Immature natural killer cell (primary cell): ENCODE data around the gene KCNJ16. TPM values are rescaled to one million over a fixed set of nuclear protein-coding genes. Genes with fewer than 3 reads are reported as not detected.

Experiments used
- DNase-seq, 3 donors: peaks; one replicate each; pipeline ENCODE4 v3.0.0; 2022; ENCODE audit warnings: mixed read lengths in 1 of 3
- H3K27ac Mint-ChIP-seq, 6 donors: one replicate each; pipeline ENCODE4 v1.8.0; 2020; ENCODE audit warnings: mixed read lengths in 6 of 6, mild to moderate bottlenecking in 5 of 6, inconsistent platforms in 4 of 6, moderate library complexity in 3 of 6
- H3K27me3 Mint-ChIP-seq, 3 donors: one replicate each; pipeline ENCODE4 v1.8.0; 2020 to 2021; ENCODE audit warnings: low read depth in 3 of 3, mild to moderate bottlenecking in 3 of 3, mixed read lengths in 3 of 3, moderate library complexity in 3 of 3, inconsistent platforms in 1 of 3
- H3K36me3 Mint-ChIP-seq, 3 donors: one replicate each; pipeline ENCODE4 v1.8.0; 2020; ENCODE audit warnings: mixed read lengths in 3 of 3, inconsistent platforms in 2 of 3, mild to moderate bottlenecking in 2 of 3
- H3K4me1 Mint-ChIP-seq, 2 donors: one replicate each; pipeline ENCODE4 v1.8.0; 2020; ENCODE audit warnings: inconsistent platforms in 2 of 2, mild to moderate bottlenecking in 2 of 2, mixed read lengths in 2 of 2, moderate library complexity in 1 of 2
- H3K4me3 Mint-ChIP-seq, 5 donors: one replicate each; pipeline ENCODE4 v1.8.0; 2020; ENCODE audit warnings: mild to moderate bottlenecking in 5 of 5, mixed read lengths in 5 of 5, inconsistent platforms in 3 of 5, moderate library complexity in 3 of 5
- H3K9me3 Mint-ChIP-seq, 6 donors: one replicate each; pipeline ENCODE4 v1.8.0; 2020; ENCODE audit warnings: mild to moderate bottlenecking in 6 of 6, mixed read lengths in 6 of 6, inconsistent platforms in 4 of 6, moderate library complexity in 3 of 6
- polyA plus RNA-seq, 3 donors: library from polyadenylated mRNA; unstranded; fragments of 300-500 nt; fragmentation: Illumina TruSeq; gene quantifications; one replicate each; pipeline ENCODE4 v1.2.3, GENCODE V29; 2021

Gene KCNJ16
- polyA plus RNA-seq, 3 donors from 2014 or later = not detected

- no peak for DNase-seq
- Mint-ChIP-seq H3K36me3 (no peaks in the 10 kb centered on the region), H3K27ac (no peak overlapping the region), H3K4me3 (no peak overlapping the region), H3K4me1 (no peaks in the 10 kb centered on the region), H3K9me3 (peaks cover 0 to 6% (median 0%) of the 10 kb centered on the region in 6 donors), H3K27me3 (peaks cover 2% of the 10 kb centered on the region in 3 donors)
Observed at GRCh38 chr17:70110443-70110880, 35.4 kb downstream of the KCNJ16 start.

DNA sequence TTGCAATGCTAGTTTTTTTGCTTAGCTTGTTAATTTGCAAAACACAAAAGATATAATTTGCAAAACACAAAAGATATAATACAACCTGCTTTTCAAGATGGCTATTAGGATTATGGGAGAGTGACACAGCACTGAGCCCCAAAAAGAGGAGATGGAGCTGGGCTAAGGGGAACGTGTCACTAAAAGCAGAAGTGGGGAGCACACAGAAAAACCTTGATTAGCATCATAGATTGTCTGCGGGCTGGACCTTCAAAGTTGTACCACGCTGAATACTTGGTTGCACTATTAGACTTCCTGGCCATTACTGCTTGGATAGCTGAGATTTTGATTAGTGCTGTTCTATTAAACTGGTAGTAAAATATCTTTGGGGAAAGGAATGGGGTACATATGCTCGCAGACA is 36.2 kb downstream of the KCNJ16 start:
- Mint-ChIP-seq H3K27me3 (peaks cover 2% of the 10 kb centered on the region in 3 donors), H3K27ac (no peak overlapping the region), H3K9me3 (peaks cover 0 to 6% (median 0%) of the 10 kb centered on the region in 6 donors), H3K4me1 (no peaks in the 10 kb centered on the region), H3K36me3 (no peaks in the 10 kb centered on the region), H3K4me3 (no peak overlapping the region)
- no peak for DNase-seq

DNA sequence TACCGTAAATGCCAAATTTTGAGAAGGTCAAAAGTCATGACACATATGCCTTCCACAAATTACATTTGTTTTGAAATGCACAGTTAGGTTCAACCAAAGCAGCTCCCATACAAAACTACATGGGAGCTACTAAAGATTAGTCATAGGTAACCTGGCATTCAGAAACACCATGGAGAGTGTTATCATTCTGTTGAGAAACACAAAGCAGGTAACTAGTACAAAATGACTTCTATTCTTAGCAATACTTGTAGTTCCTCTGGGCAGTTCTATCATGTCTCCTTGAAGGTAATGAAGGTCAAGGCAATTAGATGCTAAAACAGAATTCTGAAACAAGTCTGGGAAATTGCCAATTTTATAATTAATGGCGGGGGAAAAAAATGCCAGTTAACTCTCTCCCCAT is 39.4 kb downstream of the KCNJ16 start:
- Mint-ChIP-seq H3K4me1 (no peaks in the 10 kb centered on the region), H3K9me3 (peaks cover 0 to 6% (median under 1%) of the 10 kb centered on the region in 6 donors), H3K27me3 (peaks cover 2% of the 10 kb centered on the region in 3 donors), H3K27ac (no peak overlapping the region), H3K36me3 (no peaks in the 10 kb centered on the region), H3K4me3 (no peak overlapping the region)
- DNase-seq = no peak

- peaks cover 0 to 10% (median 4%) of the 10 kb centered on the region in 6 donors for H3K9me3 Mint-ChIP-seq
- H3K36me3 Mint-ChIP-seq = no peaks in the 10 kb centered on the region
- H3K4me3 Mint-ChIP-seq = no peak overlapping the region
- no peak for DNase-seq
- peaks cover 2% of the 10 kb centered on the region in 3 donors for H3K27me3 Mint-ChIP-seq
- no peaks in the 10 kb centered on the region for H3K4me1 Mint-ChIP-seq
- H3K27ac Mint-ChIP-seq = no peak overlapping the region
Observed at GRCh38 chr17:70115126-70115525, 40.1 kb downstream of the KCNJ16 start.

DNA sequence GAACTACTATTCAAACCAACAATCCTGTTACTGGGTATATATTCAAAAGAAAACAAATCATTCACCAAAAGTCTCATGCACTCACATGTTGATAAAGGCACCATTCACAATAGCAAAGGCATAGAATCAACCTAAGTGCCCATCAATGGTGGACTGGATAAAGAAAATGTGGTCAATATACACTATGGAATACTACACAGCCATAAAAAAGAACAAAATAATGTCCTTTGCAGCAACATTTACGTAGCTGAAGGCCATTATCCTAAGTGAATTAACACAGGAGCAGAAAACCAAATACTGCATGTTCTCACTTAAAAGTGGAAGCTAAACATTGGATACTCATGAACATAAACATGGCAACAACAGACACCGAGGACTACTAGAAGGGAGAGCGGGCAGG is 41.9 kb downstream of the KCNJ16 start:
- Mint-ChIP-seq H3K9me3 (peaks cover 0 to 13% (median 6%) of the 10 kb centered on the region in 6 donors), H3K4me3 (no peak overlapping the region), H3K27ac (no peak overlapping the region), H3K4me1 (no peaks in the 10 kb centered on the region), H3K27me3 (peaks cover 0 to 5% (median 2%) of the 10 kb centered on the region in 3 donors), H3K36me3 (no peaks in the 10 kb centered on the region)
- no peak for DNase-seq

- Mint-ChIP-seq H3K9me3 (peaks cover 0 to 11% (median 6%) of the 10 kb centered on the region in 6 donors), H3K27ac (no peak overlapping the region), H3K4me3 (no peak overlapping the region), H3K36me3 (no peaks in the 10 kb centered on the region), H3K4me1 (no peaks in the 10 kb centered on the region), H3K27me3 (peaks cover 0 to 6% (median 5%) of the 10 kb centered on the region in 3 donors)
- no peak for DNase-seq
Observed at GRCh38 chr17:70119545-70119944, 44.5 kb downstream of the KCNJ16 start.

DNA sequence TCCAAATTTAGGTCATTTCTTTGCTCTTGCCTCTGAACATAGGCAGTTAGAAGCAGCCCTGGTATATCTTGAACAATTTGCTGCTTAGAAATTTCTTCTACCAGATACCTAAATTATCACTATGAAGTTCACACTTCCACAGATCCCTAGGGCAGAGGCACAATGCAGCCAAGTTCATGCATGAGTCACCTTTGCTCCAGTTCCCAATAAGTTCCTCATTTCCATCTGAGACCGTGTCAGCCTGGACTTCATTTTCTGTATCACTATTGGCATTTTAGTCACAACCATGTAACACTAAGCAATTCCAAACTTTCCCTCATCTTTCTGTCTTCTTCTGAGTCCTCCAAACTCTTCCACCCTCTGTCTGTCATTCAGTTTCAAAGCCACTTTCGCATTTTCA is 45.0 kb downstream of the KCNJ16 start:
- no peak overlapping the region for H3K27ac Mint-ChIP-seq

GRCh38 chr17:70120425-70120824 is 45.4 kb downstream of the KCNJ16 start:
- H3K4me3 Mint-ChIP-seq = no peak overlapping the region
- H3K27me3 Mint-ChIP-seq = peaks cover 0 to 6% (median 5%) of the 10 kb centered on the region in 3 donors
- no peak overlapping the region for H3K27ac Mint-ChIP-seq
- H3K9me3 Mint-ChIP-seq = peaks cover 0 to 11% (median 6%) of the 10 kb centered on the region in 6 donors
- H3K4me1 Mint-ChIP-seq = no peaks in the 10 kb centered on the region
- no peaks in the 10 kb centered on the region for H3K36me3 Mint-ChIP-seq
- no peak for DNase-seq

More for the DNA sequence above, 45.0 kb downstream of the KCNJ16 start:
- H3K27me3 Mint-ChIP-seq = peaks cover 0 to 6% (median 5%) of the 10 kb centered on the region in 3 donors
- H3K36me3 Mint-ChIP-seq = no peaks in the 10 kb centered on the region
- no peak for DNase-seq
- no peak overlapping the region for H3K4me3 Mint-ChIP-seq
- no peaks in the 10 kb centered on the region for H3K4me1 Mint-ChIP-seq
- peaks cover 0 to 11% (median 6%) of the 10 kb centered on the region in 6 donors for H3K9me3 Mint-ChIP-seq

DNA sequence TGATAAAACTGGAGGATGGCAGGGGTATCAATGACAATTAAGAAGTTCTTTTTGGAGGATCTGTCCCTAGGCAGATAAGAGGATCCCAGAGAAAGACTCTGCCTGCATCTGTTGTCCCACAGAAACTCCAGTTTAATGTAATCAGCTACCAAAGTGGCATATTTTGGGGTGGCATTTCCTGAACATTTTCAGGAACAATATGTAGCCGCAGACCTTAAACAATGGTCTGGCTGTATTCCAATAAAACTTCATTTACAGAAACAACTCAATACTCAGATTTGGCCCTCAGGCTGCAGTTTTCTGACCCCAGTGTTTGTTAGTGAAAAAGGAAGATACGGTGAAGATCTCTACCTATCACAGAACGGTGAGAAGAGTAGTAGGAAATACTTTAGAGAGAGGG is 46.1 kb downstream of the KCNJ16 start:
- no peaks in the 10 kb centered on the region for H3K4me1 Mint-ChIP-seq
- DNase-seq = no peak
- H3K36me3 Mint-ChIP-seq = no peaks in the 10 kb centered on the region
- H3K4me3 Mint-ChIP-seq = no peak overlapping the region
- no peak overlapping the region for H3K27ac Mint-ChIP-seq
- H3K27me3 Mint-ChIP-seq = peaks cover 0 to 6% (median 5%) of the 10 kb centered on the region in 3 donors
- H3K9me3 Mint-ChIP-seq = peaks cover 0 to 11% (median 6%) of the 10 kb centered on the region in 6 donors

DNA sequence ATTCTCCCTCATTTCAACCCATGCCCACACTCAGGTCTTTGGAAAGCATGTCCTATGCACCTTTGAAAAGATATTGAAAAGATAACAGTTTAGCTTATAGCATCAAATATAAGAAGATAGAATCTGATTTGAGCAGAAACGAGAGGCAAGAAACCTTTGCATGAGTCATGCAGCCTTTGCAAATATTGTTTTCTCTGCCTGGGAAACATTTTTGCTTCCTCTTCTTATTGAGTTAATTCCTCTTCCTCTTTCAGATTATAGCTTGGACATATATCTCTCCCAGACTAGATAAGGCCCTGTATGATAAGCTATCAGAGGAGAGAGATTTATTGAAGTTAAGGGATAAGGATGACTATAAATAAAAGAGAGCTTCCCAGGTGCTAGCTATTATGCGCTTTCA is 48.2 kb downstream of the KCNJ16 start:
- Mint-ChIP-seq H3K27ac (no peak overlapping the region), H3K4me3 (no peak overlapping the region), H3K36me3 (no peaks in the 10 kb centered on the region), H3K9me3 (peaks cover 0 to 9% (median 7%) of the 10 kb centered on the region in 6 donors), H3K4me1 (no peaks in the 10 kb centered on the region), H3K27me3 (peaks cover 0 to 5% (median 5%) of the 10 kb centered on the region in 3 donors)
- DNase-seq = no peak

DNA sequence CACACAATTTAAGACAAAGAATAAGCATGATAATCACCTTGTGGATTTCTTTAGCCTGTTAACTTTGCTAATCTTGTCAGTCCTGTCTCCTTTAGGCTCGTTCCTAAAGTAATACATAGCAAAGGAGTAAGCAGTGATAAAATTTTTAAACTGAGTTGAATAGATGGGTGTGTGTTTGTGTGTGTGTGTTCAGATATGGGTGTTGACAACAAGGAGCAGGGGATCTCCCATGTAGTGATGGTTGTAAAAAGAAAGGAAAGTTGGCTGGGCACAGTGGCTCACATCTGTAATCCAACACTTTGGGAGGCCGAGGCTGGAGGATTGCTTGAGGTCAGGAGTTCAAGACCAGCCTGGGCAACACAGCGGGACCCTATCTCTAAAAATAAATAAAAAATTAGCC is 49.7 kb downstream of the KCNJ16 start:
- H3K4me1 Mint-ChIP-seq = no peaks in the 10 kb centered on the region
- H3K36me3 Mint-ChIP-seq = no peaks in the 10 kb centered on the region
- peaks cover 0 to 5% (median 5%) of the 10 kb centered on the region in 3 donors for H3K27me3 Mint-ChIP-seq
- no peak overlapping the region for H3K27ac Mint-ChIP-seq
- no peak overlapping the region for H3K4me3 Mint-ChIP-seq
- DNase-seq = no peak
- H3K9me3 Mint-ChIP-seq = peaks cover 0 to 9% (median 6%) of the 10 kb centered on the region in 6 donors

- no peak for DNase-seq
- H3K27me3 Mint-ChIP-seq = peaks cover 0 to 5% (median 2%) of the 10 kb centered on the region in 3 donors
- H3K36me3 Mint-ChIP-seq = no peaks in the 10 kb centered on the region
- no peaks in the 10 kb centered on the region for H3K4me1 Mint-ChIP-seq
- H3K9me3 Mint-ChIP-seq = peaks cover 0 to 4% (median under 1%) of the 10 kb centered on the region in 6 donors
- no peak overlapping the region for H3K4me3 Mint-ChIP-seq
- no peak overlapping the region for H3K27ac Mint-ChIP-seq
Observed at GRCh38 chr17:70127221-70127873, 52.3 kb downstream of the KCNJ16 start.

DNA sequence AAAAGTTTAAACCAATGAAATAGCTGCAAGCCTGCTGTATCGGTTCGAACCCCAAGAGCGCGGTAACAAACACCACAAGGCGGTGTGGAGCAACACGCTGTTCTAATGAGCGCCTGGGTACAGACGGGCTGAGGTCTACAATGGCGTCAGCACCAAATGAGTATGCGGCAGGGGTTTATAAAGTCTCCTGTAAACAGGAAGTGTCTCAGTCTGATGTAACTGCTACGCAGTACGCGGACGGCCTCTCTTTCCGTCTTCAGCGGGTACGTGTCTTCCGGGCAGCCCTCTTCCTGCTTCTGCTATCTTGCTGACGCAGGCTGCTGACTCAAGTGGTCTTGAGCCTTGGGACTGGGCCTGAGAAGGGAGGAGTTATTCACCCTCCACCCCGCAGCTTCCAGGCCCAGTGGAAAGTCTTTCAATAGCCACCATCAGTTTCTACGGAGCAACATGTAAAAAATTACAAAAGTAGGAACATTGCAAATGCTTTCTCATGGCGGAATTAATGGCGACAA is 53.8 kb downstream of the KCNJ16 start:
- peaks cover 0 to 4% (median 0%) of the 10 kb centered on the region in 6 donors for H3K9me3 Mint-ChIP-seq
- no peak overlapping the region for H3K27ac Mint-ChIP-seq
- no peaks in the 10 kb centered on the region for H3K4me1 Mint-ChIP-seq
- no peak for DNase-seq
- H3K36me3 Mint-ChIP-seq = no peaks in the 10 kb centered on the region
- no peak overlapping the region for H3K4me3 Mint-ChIP-seq
- H3K27me3 Mint-ChIP-seq = peaks cover 0 to 2% (median 0%) of the 10 kb centered on the region in 3 donors

DNA sequence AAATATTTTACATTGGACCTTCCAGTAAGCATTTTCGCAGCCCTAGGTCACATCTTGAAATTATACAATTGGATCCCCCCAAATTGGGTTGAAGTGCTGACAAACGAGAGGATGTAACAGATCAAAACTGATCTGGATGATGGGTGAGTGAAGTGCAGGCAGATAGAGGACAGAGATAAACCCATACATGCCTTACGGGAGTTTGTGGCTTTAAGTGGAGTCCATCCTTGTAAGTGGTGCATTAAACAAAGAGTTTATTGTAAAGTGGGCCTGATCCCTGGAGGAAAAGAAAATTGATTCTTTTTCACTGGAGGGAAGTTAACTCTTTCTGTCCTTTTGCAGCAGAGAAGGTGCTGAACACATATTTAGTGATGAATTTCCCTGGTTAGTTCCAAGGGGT is 55.3 kb downstream of the KCNJ16 start:
- Mint-ChIP-seq H3K27me3 (peaks cover 0 to 2% (median 2%) of the 10 kb centered on the region in 3 donors), H3K9me3 (peaks cover 0 to 4% (median 0%) of the 10 kb centered on the region in 6 donors), H3K36me3 (no peaks in the 10 kb centered on the region), H3K27ac (no peak overlapping the region), H3K4me1 (no peaks in the 10 kb centered on the region), H3K4me3 (no peak overlapping the region)
- no peak for DNase-seq
